G401.6 (cell line): Measurements from ENCODE around the gene FAM241B.

Experiments
- FAIRE-seq: peaks from 2 replicates; lab custom pipeline; 2012; peaks lifted over from hg19 to GRCh38; lab: Jason Lieb, UNC

FAM241B gene

GRCh38 chr10:69649786-69650550 is 19.9 kb downstream of the FAM241B start:
- FAIRE-seq, result no peak

DNA sequence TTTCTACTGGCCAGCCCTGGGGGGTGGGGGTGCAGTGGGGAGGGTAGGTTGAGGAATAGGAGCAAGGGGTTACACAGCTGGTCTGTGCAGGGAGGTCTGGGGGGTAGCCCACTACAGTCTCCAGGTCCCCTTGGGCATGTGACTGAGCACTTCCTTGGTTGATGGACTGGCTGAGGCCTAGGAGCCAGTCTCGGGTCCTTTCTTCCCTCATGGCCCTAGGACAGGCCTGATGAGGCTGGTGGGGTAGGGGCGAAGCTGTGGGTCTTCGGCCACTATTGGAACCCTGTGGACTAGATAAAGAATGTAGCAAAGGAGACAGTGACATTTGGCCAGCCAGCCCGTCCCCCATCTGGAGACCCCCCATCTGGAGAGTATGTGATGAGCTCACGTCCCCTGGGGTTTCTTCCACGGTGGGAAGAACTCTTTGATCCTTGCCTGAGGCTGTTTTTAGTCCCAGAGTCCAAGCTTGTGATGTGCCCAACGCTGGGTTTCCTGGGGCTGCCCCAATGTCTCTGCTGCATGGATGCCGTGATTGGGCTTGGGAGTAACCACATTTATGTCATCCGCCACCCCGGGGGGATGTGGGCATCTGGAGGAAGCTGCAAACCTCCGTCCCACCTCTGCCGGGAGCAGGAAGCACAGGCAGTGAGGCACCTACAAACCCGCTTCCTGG is 20.7 kb downstream of the FAM241B start:
- FAIRE-seq, result no peak

DNA sequence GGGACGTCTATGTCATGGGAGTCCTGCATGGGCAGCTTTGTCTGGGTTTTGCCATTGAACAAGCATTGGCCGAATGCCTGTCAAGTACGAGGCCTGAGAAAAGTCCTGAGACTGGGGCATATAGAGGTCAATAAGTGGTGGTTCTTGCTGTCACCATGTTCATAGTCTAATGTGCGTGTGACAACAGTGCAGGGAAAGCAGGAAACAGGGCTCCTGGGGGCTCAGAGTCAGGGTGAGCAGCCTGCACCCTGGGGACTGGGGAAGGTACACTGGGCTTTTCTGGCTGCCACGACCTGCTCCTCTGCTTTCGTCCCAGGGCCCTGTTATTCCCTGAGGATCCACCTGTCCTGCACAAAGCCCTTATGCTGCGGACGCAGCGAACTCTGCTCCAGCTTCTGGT is 21.3 kb downstream of the FAM241B start:
- no peak for FAIRE-seq

DNA sequence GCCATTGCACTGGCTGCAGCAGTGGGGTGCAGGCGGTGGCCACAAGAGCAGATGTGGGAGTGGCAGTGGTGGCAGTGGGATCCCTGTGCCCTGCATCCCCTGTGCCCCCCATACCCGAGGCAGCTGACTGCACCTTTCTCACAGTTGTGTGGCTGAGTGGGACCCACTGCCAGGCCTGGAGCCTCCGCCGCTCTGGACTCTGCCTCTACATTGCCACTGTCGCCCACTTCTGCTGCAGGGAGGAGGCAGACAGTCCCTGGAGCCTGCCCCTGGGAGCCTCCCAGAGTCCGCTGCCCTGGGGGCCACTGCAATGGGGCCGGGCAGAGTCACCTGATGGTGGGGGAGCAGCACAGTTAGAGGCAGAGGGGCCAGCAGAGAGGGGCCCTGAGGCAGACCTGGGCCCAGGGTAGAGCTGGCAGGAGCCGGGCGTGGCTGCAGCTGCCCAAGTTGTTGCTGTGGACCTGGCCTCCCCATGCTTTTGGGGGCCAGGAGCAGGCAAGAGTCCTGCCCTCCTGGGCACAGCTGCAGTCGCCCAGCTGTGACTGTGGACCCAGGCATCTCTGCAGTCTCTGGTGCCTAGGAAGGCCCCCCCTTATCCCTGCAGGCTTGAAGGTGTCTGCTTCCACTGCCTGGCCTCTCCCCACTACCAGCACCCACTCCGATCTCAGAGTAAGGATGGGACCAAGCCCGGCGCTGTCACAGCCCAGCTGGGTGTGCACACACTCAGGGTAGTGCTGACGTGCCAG is 22.2 kb downstream of the FAM241B start:
- FAIRE-seq, result no peak

- no peak for FAIRE-seq
These were observed 22.8 kb downstream of the FAM241B start for GRCh38 chr10:69652857-69653199.

- no peak for FAIRE-seq
These were observed 23.5 kb downstream of the FAM241B start for GRCh38 chr10:69653561-69653960.

GRCh38 chr10:69655124-69655867 is 25.2 kb downstream of the FAM241B start:
- FAIRE-seq, result no peak

GRCh38 chr10:69655868-69656555 is 26.0 kb downstream of the FAM241B start:
- FAIRE-seq, result no peak

- no peak for FAIRE-seq
These were observed 26.8 kb downstream of the FAM241B start for GRCh38 chr10:69656742-69657269.

DNA sequence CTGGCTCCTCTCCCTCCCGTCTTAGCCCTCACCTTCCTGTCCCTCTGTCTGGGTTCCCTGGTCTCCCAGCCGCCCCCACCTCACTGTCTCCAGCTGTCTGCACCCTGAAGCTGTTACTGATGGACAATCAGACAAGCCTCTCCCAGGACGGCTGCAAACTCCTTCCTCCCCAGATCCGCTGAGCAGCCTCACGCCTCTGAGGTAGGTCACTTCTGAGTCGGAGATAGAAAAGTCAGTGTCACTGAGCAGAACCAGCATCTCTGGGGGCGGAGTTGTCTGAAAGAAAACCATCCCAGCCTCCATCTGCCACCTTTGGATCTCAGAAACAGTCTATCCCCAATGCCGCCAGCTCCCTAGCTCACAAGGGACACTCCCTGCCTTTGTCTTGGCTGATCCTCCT is 27.4 kb downstream of the FAM241B start:
- FAIRE-seq, result no peak

GRCh38 chr10:69657866-69658265 is 27.8 kb downstream of the FAM241B start:
- no peak for FAIRE-seq

GRCh38 chr10:69659241-69660038 is 29.4 kb downstream of the FAM241B start:
- FAIRE-seq, result no peak

DNA sequence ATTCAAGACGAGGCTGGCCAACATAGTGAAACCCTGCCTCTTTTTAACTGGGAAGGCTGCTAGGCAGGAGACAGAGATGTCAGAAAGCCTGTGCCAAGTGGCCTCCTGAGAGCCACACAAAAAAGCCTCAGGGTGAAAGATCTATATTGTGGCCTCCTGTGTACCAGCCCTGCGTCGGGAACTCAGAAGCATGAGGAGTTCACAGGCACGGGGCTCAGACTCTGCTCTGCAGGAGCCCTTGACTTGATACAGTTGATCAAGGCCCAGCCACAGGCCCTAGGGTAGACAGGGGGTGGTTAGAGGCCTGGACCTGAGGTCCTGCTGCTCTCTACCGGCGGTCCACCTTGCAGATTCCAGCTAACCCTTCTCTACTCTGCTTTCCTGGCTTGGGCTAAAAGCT is 30.2 kb downstream of the FAM241B start:
- no peak for FAIRE-seq

DNA sequence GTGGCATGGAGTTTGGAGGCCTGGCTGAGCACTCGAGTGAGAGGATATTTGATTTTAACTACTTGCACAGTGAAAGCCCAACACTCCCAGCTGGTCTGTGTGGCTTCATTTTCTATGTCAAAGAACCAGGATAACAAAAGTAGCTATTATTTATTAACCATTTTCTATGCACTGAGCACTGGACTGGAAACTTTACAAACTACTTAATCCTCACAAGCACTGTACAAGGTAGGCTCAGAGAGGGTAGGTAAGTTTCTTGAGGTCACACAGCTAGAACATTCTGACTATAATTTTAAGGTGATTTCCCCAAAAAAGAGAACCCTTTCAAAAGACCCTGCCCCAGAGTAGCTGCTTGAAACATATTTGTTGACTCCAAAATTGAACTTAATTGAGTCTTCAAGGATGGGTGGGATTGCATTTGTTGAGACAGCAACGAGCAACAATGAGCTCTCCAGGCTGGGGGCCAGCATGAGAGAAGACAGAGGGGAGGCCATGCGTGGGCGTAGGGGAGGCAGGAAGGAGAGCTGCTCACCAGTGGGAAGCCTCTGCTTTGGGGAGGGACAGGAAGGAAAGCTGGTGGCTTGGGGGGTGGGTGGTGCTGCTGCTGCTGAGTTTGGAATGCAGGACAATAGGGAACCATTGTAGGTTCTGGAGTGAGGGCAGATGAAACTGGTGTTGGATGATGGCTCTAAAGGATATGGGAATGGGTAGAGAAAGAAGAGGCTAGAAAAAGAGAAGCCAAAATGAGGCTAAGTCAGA is 31.5 kb downstream of the FAM241B start:
- no peak for FAIRE-seq

GRCh38 chr10:69662173-69662877 is 32.3 kb downstream of the FAM241B start:
- no peak for FAIRE-seq

DNA sequence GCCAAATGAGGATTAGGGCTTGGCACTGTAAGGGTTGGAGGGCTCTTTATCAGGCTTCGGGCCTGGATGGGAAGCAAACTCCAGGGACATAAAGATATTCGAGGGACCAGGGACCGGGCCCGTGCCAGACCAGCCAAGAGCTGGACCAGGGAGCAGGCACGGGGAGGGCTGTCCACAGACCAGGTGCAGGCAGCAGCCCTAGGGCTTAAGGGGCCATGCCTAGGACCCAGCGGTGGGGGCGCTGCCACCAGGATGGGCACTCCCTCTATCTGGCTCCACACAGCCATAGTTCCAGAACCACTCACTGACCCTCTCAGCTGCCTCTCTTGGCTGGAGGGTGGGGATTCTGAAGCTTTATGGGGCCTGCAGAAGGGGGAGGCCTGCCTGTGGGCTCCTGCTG is 32.9 kb downstream of the FAM241B start:
- FAIRE-seq, result no peak

GRCh38 chr10:69663369-69663947 is 33.4 kb downstream of the FAM241B start:
- FAIRE-seq, result no peak

DNA sequence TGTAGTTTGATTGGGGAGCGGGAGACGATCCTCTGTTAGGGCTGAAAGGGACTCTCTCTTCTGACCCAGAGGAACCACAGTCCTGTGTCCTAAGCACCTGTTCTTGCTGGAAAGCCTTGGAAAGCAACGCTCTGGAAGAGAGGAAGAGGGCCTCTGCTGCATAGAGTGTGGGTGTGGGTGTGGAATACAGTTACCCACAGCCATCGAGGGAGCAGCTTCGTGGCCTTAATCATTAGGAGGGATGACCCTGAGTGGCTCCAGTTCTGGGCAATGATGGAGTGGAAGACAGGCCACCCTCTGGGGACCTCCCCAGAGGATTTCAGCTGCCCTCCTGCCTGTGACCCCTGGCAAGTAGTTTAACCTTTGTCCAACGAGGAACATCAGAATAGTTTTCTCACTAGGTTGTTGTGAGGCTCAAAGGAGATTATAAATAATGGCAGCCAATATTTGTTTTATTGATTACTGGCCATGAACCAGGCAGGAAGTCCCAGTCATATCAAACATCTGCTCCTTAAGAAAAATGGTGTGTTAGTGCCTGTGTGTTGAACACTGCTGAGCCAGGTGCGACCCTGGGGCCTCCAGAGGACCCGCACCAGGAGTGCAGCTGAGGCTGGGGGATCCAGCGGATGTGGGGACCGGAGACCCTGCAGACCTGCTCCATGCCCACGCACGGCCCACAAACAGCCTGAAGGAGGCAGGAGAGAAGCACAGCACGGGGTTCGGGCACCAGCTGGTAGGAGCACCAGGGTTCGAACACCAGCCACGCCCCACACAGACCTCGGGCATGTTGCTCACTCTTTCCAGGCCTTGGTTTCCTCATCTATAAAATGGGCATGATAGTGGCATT is 35.6 kb downstream of the FAM241B start:
- FAIRE-seq, result no peak
